M059J (cell line): ENCODE results near the gene KRT6C. TPM values are rescaled to one million over a fixed set of nuclear protein-coding genes. Genes with fewer than 3 reads are reported as not detected.
"Not testable (repeated sequence)": the region's sequence is repeated elsewhere in the genome, so short reads cannot be mapped to it uniquely, and the experiment has no call there.

Source experiments
- DNase-seq: peaks from one replicate; pipeline ENCODE4 v3.0.0-alpha.2; 2012; ENCODE audit warnings: low read depth
- total RNA-seq: library from RNA; depleted of rRNA; stranded (reverse); fragments of >200 nt; shearing (Covaris generic); gene quantifications from 2 replicates; pipeline ENCODE4 v1.2.3, GENCODE V29; 2014; rRNA removed

KRT6C gene
- total RNA-seq = not detected in 2 replicates

GRCh38 chr12:52473768-52474167 lies at the start of gene KRT6C:
KRT6C (minus strand) TSS chr12:52473805; CDS start chr12:52473737, 68 bp downstream.
- DNase-seq = no peak

GRCh38 chr12:52522346-52523011 lies 48.9 kb upstream of the KRT6C start:
- DNase-seq = peak; percentile 66

GRCh38 chr12:52521568-52522266 lies 48.1 kb upstream of the KRT6C start:
- peak; percentile 91 for DNase-seq

GRCh38 chr12:52521175-52521567 lies 47.6 kb upstream of the KRT6C start:
- DNase-seq = peak; percentile 82

GRCh38 chr12:52519826-52520662 lies 46.4 kb upstream of the KRT6C start, which contains the start of gene KRT5:
KRT5 (minus strand) TSS chr12:52520394; CDS start chr12:52520296, 98 bp downstream.
- no peak for DNase-seq

- DNase-seq = no peak
Measured at GRCh38 chr12:52519387-52519703, 45.7 kb upstream of the KRT6C start.

- no peak for DNase-seq
Measured at GRCh38 chr12:52518574-52519386, 45.2 kb upstream of the KRT6C start.

- DNase-seq = no peak
Measured at GRCh38 chr12:52517888-52518287, 44.3 kb upstream of the KRT6C start.

GRCh38 chr12:52517005-52517835 lies 43.6 kb upstream of the KRT6C start:
- DNase-seq = no peak

GRCh38 chr12:52515927-52516831 lies 42.6 kb upstream of the KRT6C start:
- DNase-seq = peak; percentile 67

GRCh38 chr12:52515319-52515646 lies 41.7 kb upstream of the KRT6C start:
- no peak for DNase-seq

GRCh38 chr12:52514471-52515318 lies 41.1 kb upstream of the KRT6C start:
- no peak for DNase-seq

GRCh38 chr12:52513736-52514135 lies 40.1 kb upstream of the KRT6C start:
- DNase-seq = no peak

- no peak for DNase-seq
Measured at GRCh38 chr12:52508211-52508610, 34.6 kb upstream of the KRT6C start.

- peak; percentile 70 for DNase-seq
Measured at GRCh38 chr12:52506858-52507715, 33.5 kb upstream of the KRT6C start.

- DNase-seq = no peak
Measured at GRCh38 chr12:52502877-52503276, 29.3 kb upstream of the KRT6C start.

- peak; percentile 49 for DNase-seq
Measured at GRCh38 chr12:52501490-52501889, 27.9 kb upstream of the KRT6C start.

- DNase-seq = not testable (repeated sequence)
Measured at GRCh38 chr12:52500574-52500973, 27.0 kb upstream of the KRT6C start.
